ENCODE data around the gene CALCR.
"Not testable (repeated sequence)": the region's sequence is repeated elsewhere in the genome, so short reads cannot be mapped to it uniquely, and the experiment has no call there.

CALCR gene

GRCh38 chr7:93562106-93562505, 12.4 kb downstream of the CALCR start:
- in situ Hi-C loops (cut with MboI; ENCODE audit: low sequenced_read_pairs): no loop called here

GRCh38 chr7:93559639-93560491, 14.7 kb downstream of the CALCR start:
- in situ Hi-C loops (cut with MboI; ENCODE audit: low sequenced_read_pairs): no loop called here

- in situ Hi-C loops (cut with MboI; ENCODE audit: low sequenced_read_pairs): no loop called here
Observed at GRCh38 chr7:93558705-93559614, 15.6 kb downstream of the CALCR start.

- in situ Hi-C loops (cut with MboI; ENCODE audit: low sequenced_read_pairs): no loop called here
Observed at GRCh38 chr7:93551931-93552330, 22.6 kb downstream of the CALCR start.

- in situ Hi-C loops (cut with MboI; ENCODE audit: low sequenced_read_pairs): no loop called here
Observed at GRCh38 chr7:93551063-93551895, 23.2 kb downstream of the CALCR start.

- in situ Hi-C loops (cut with MboI; ENCODE audit: low sequenced_read_pairs): no loop called here
Observed at GRCh38 chr7:93547716-93548115, 26.8 kb downstream of the CALCR start.

- in situ Hi-C loops (cut with MboI; ENCODE audit: low sequenced_read_pairs): no loop called here
Observed at GRCh38 chr7:93544691-93545090, 29.8 kb downstream of the CALCR start.

GRCh38 chr7:93538061-93538460, 36.5 kb downstream of the CALCR start:
- in situ Hi-C loops (cut with MboI; ENCODE audit: low sequenced_read_pairs): no loop called here

- in situ Hi-C loops (cut with MboI; ENCODE audit: low sequenced_read_pairs): no loop called here
Observed at GRCh38 chr7:93535616-93536015, 38.9 kb downstream of the CALCR start.

- in situ Hi-C loops (cut with MboI; ENCODE audit: low sequenced_read_pairs): no loop called here
Observed at GRCh38 chr7:93530701-93531100, 43.8 kb downstream of the CALCR start.

- in situ Hi-C loops (cut with MboI; ENCODE audit: low sequenced_read_pairs): no loop called here
Observed at GRCh38 chr7:93516834-93517233, 57.7 kb downstream of the CALCR start.

- in situ Hi-C loops (cut with MboI; ENCODE audit: low sequenced_read_pairs): no loop called here
Observed at GRCh38 chr7:93515144-93515543, 59.4 kb downstream of the CALCR start.

GRCh38 chr7:93509303-93509702, 65.2 kb downstream of the CALCR start:
- in situ Hi-C loops (cut with MboI; ENCODE audit: low sequenced_read_pairs): no loop called here

GRCh38 chr7:93503088-93503487, 71.4 kb downstream of the CALCR start:
- in situ Hi-C loops (cut with MboI; ENCODE audit: low sequenced_read_pairs): no loop called here

- in situ Hi-C loops (cut with MboI; ENCODE audit: low sequenced_read_pairs): not testable (repeated sequence)
Observed at GRCh38 chr7:93491860-93492259, 82.7 kb downstream of the CALCR start.

GRCh38 chr7:93476491-93477344, 97.8 kb downstream of the CALCR start:
- in situ Hi-C loops (cut with MboI; ENCODE audit: low sequenced_read_pairs): no loop called here

- in situ Hi-C loops (cut with MboI; ENCODE audit: low sequenced_read_pairs): no loop called here
Observed at GRCh38 chr7:93475811-93476210, 98.7 kb downstream of the CALCR start.

GRCh38 chr7:93471456-93471855, 103.1 kb downstream of the CALCR start:
- in situ Hi-C loops (cut with MboI; ENCODE audit: low sequenced_read_pairs): no loop called here

- in situ Hi-C loops (cut with MboI; ENCODE audit: low sequenced_read_pairs): no loop called here
Observed at GRCh38 chr7:93463764-93464163, 110.8 kb downstream of the CALCR start.

- in situ Hi-C loops (cut with MboI; ENCODE audit: low sequenced_read_pairs): no loop called here
Observed at GRCh38 chr7:93461350-93461749, 113.2 kb downstream of the CALCR start.

Measured in HL-60/S4 treated with retinoic acid at 250 ng/mL for 4 days and 3 days (cell line).